NCI-H2227 treated with DMSO at 0.1 percent for 48 hours (cell line): Measurements from ENCODE around the gene KIAA1328.

ENCODE experiments used
- DNase-seq: peaks from one replicate; lab custom pipeline; 2025; lab: John Stamatoyannopoulos, UW

The KIAA1328 gene

GRCh38 chr18:37253394-37254235 lies 424.7 kb downstream of the KIAA1328 start:
- DNase-seq, result no peak

- DNase-seq, result no peak
Observed at GRCh38 chr18:37254236-37254754, 425.4 kb downstream of the KIAA1328 start.

- DNase-seq, result no peak
Observed at GRCh38 chr18:37254973-37255372, 426.0 kb downstream of the KIAA1328 start.

- no peak for DNase-seq
Observed at GRCh38 chr18:37258131-37258530, 429.2 kb downstream of the KIAA1328 start.

GRCh38 chr18:37258819-37259218 lies 429.9 kb downstream of the KIAA1328 start:
- DNase-seq, result no peak

GRCh38 chr18:37259711-37260110 lies 430.8 kb downstream of the KIAA1328 start:
- no peak for DNase-seq

GRCh38 chr18:37260367-37261093 lies 431.6 kb downstream of the KIAA1328 start:
- DNase-seq, result no peak

GRCh38 chr18:37261246-37261840 lies 432.4 kb downstream of the KIAA1328 start:
- DNase-seq, result no peak

- no peak for DNase-seq
Observed at GRCh38 chr18:37261988-37262387, 433.1 kb downstream of the KIAA1328 start.

- DNase-seq, result no peak
Observed at GRCh38 chr18:37264956-37265355, 436.0 kb downstream of the KIAA1328 start.

GRCh38 chr18:37265382-37265781 lies 436.5 kb downstream of the KIAA1328 start:
- DNase-seq, result no peak

GRCh38 chr18:37266290-37266689 lies 437.4 kb downstream of the KIAA1328 start:
- DNase-seq, result no peak

- no peak for DNase-seq
Observed at GRCh38 chr18:37270038-37270665, 441.2 kb downstream of the KIAA1328 start.

GRCh38 chr18:37270666-37271052 lies 441.7 kb downstream of the KIAA1328 start:
- DNase-seq, result no peak

GRCh38 chr18:37272226-37272625 lies 443.3 kb downstream of the KIAA1328 start:
- no peak for DNase-seq

- DNase-seq, result no peak
Observed at GRCh38 chr18:37272841-37273240, 443.9 kb downstream of the KIAA1328 start.

- DNase-seq, result no peak
Observed at GRCh38 chr18:37274309-37275236, 445.6 kb downstream of the KIAA1328 start.

- DNase-seq, result no peak
Observed at GRCh38 chr18:37275237-37275741, 446.4 kb downstream of the KIAA1328 start.

GRCh38 chr18:37276111-37276890 lies 447.4 kb downstream of the KIAA1328 start:
- DNase-seq, result no peak

- DNase-seq, result no peak
Observed at GRCh38 chr18:37277804-37278203, 448.9 kb downstream of the KIAA1328 start.
